A673 (cell line): ENCODE measurements around the gene ADORA2B. TPM values are rescaled to one million over a fixed set of nuclear protein-coding genes. Genes with fewer than 3 reads are reported as not detected.

Experiments
- BruUV-seq: library from RNA; stranded (reverse); fragments of 400-500 nt; replicated peaks from 2 replicates; lab custom pipeline; 2021; lab: Mats Ljungman, UMichigan
- CTCF ChIA-PET: fragments of 300-600 bp; sonication (Branson Sonifier 250); formaldehyde crosslinking; loops from one replicate; lab custom pipeline; 2022; ENCODE audit warnings: antibody characterized with exemption; lab: Charles Lee
- POLR2A ChIA-PET: fragments of 300-600 bp; sonication (Branson Sonifier 250); formaldehyde crosslinking; loops from one replicate; lab custom pipeline; 2022; ENCODE audit warnings: antibody characterized with exemption; ENCODE audit not compliant: low non-redundant PET; lab: Charles Lee
- DNase-seq: peaks from one replicate; pipeline ENCODE4 v3.0.0-alpha.2; 2015; ENCODE audit warnings: low spot score
- H3K27ac ChIP-seq: fragments of 200-600 bp; sonication (generic); 2 replicates; pipeline ENCODE4 v1.5.1; 2016; ENCODE audit warnings: mixed run types, low read depth, mild to moderate bottlenecking, mixed read lengths, antibody characterized with exemption, low read length; ENCODE audit not compliant: poor library complexity, severe bottlenecking
- H3K27me3 ChIP-seq: fragments of 200-600 bp; sonication (generic); replicated peaks from 2 replicates; pipeline ENCODE4 v1.6.1; 2017; ENCODE audit warnings: mixed run types, low read depth, mild to moderate bottlenecking, mixed read lengths, antibody characterized with exemption, low read length; ENCODE audit not compliant: insufficient read depth, poor library complexity
- H3K36me3 ChIP-seq: fragments of 200-600 bp; sonication (generic); 2 replicates; pipeline ENCODE4 v1.6.1; 2016; ENCODE audit warnings: mixed run types, mild to moderate bottlenecking, mixed read lengths, antibody characterized with exemption, low read length; ENCODE audit not compliant: insufficient read depth, poor library complexity, severe bottlenecking
- H3K4me1 ChIP-seq: fragments of 200-600 bp; sonication (generic); 2 replicates; pipeline ENCODE4 v1.6.1; 2017; ENCODE audit warnings: mixed run types, mild to moderate bottlenecking, mixed read lengths, antibody characterized with exemption, low read length; ENCODE audit not compliant: insufficient read depth, poor library complexity, severe bottlenecking
- H3K4me3 ChIP-seq: fragments of 200-600 bp; sonication (generic); 2 replicates; pipeline ENCODE4 v1.5.1; 2016; ENCODE audit warnings: low read depth, mixed run types, mild to moderate bottlenecking, mixed read lengths, low read length; ENCODE audit not compliant: poor library complexity, severe bottlenecking
- H3K9me3 ChIP-seq: fragments of 200-600 bp; sonication (generic); 2 replicates; pipeline ENCODE4 v1.6.1; 2016; ENCODE audit warnings: mixed run types, low read depth, mild to moderate bottlenecking, mixed read lengths, antibody characterized with exemption, low read length; ENCODE audit not compliant: poor library complexity, severe bottlenecking
- CTCF ChIP-seq: fragments of 300-800, 200-600 bp; sonication (generic); conservative IDR thresholded peaks from 2 replicates; pipeline ENCODE4 v1.5.1; 2017; ENCODE audit warnings: low read depth, mild to moderate bottlenecking, antibody characterized with exemption, low read length, moderate library complexity, mixed read lengths
- EZH2 ChIP-seq: fragments of 200-600 bp; sonication (generic); IDR thresholded peaks from 2 replicates; pipeline ENCODE4 v1.6.1; 2017; ENCODE audit warnings: borderline replicate concordance, low read depth, mild to moderate bottlenecking, mixed read lengths, antibody characterized with exemption, low read length; ENCODE audit not compliant: poor library complexity, severe bottlenecking
- intact Hi-C: fragments of 100-400 bp; cut with micrococcal nuclease; formaldehyde crosslinking; loops from one replicate; pipeline ENCODE4 v1.10.0; 2022; ENCODE audit not compliant: unreplicated experiment
- total RNA-seq: library from RNA; stranded (reverse); gene quantifications from 2 replicates; pipeline ENCODE4 v1.2.3, GENCODE V29; 2021

ADORA2B gene
- total RNA-seq, 1 experiment from 2014 or later = 3.9 TPM

- Histone ChIP-seq H3K9me3 (no peaks in the 10 kb centered on the region), H3K27me3 (no peaks in the 10 kb centered on the region)
- DNase-seq = no peak
These were observed 37.0 kb downstream of the ADORA2B start for GRCh38 chr17:15981646-15982580.

GRCh38 chr17:15996322-15996721 is 51.4 kb downstream of the ADORA2B start:
- Histone ChIP-seq H3K27ac (no peak overlapping the region), H3K9me3 (peaks cover 2% of the 10 kb centered on the region), H3K27me3 (no peaks in the 10 kb centered on the region), H3K36me3 (peaks cover 8% of the 10 kb centered on the region), H3K4me1 (peaks cover 5% of the 10 kb centered on the region), H3K4me3 (no peak overlapping the region)
- no peak for TF ChIP-seq EZH2
- no peak for TF ChIP-seq CTCF
- no TSS peak for BruUV-seq
- intact Hi-C loops = no loop called here
- ChIA-PET POLR2A (no interaction called here), CTCF (interaction anchor here (0.6 kb wide), 1 partner anchor 208 kb away, joined by 3 read pairs; no protein-coding TSS in a partner anchor)
- DNase-seq = no peak

More at GRCh38 chr17:15981646-15982580, 37.0 kb downstream of the ADORA2B start:
- POLR2A ChIA-PET = interaction anchor here (0.6 kb wide), 1 partner anchor 81 kb away, joined by 3 read pairs; no protein-coding TSS in a partner anchor
- TF ChIP-seq EZH2 = no peak
- no peak for TF ChIP-seq CTCF
- Histone ChIP-seq H3K4me1 (no peaks in the 10 kb centered on the region), H3K27ac (no peak overlapping the region), H3K36me3 (peaks cover 12% of the 10 kb centered on the region), H3K4me3 (no peak overlapping the region)
- intact Hi-C loops = no loop called here
- no TSS peak for BruUV-seq
- CTCF ChIA-PET = no interaction called here

- TSS peak; percentile 63 for BruUV-seq
- CTCF ChIA-PET = interaction anchor here (0.7 to 1.6 kb wide), 2 partner anchors 53 to 117 kb away, joined by 5 read pairs; partner anchors contain the start of gene ADORA2B
- H3K4me1 ChIP-seq = peaks cover 5% of the 10 kb centered on the region
- H3K27ac ChIP-seq = no peak overlapping the region
- H3K9me3 ChIP-seq = peaks cover 8% of the 10 kb centered on the region
- H3K4me3 ChIP-seq = peak overlapping the region; percentile 86
- peaks cover 23% of the 10 kb centered on the region for H3K36me3 ChIP-seq
- intact Hi-C loops = loop anchor here (1.0 to 2.0 kb wide), 3 partner anchors 53 to 169 kb away; partner anchors contain the start of gene ADORA2B
- no peak for TF ChIP-seq EZH2
- no peak for TF ChIP-seq CTCF
- H3K27me3 ChIP-seq = no peaks in the 10 kb centered on the region
- DNase-seq = no peak
- POLR2A ChIA-PET = no interaction called here
These were observed 53.2 kb downstream of the ADORA2B start for GRCh38 chr17:15998031-15998562.
